ENCODE results near the gene FBN2.

FBN2 gene

GRCh38 chr5:128480906-128481633 is 57.0 kb downstream of the FBN2 start:
- Histone ChIP-seq H3K4me2 (ENCODE audit: low read length) (no peak overlapping the region), H2AK5ac (ENCODE audit: low read length) (no peak overlapping the region), H3K79me2 (ENCODE audit: control insufficient read depth, insufficient read depth, low read length, poor library complexity) (no peaks in the 10 kb centered on the region), H3K36me3 (ENCODE audit: control insufficient read depth in 1 of 2, insufficient read depth in 2 of 2, low read length in 2 of 2) (no peaks in the 10 kb centered on the region), H2BK5ac (ENCODE audit: low read depth, low read length, poor library complexity) (no peak overlapping the region), H3K27me3 (ENCODE audit: insufficient read depth, low read length) (no peaks in the 10 kb centered on the region), H3K18ac (ENCODE audit: low read length) (no peak overlapping the region), H3K23ac (ENCODE audit: low read length) (no peak overlapping the region), H2BK12ac (ENCODE audit: low read length) (no peak overlapping the region), H4K91ac (ENCODE audit: low read depth, low read length) (no peak overlapping the region), H3K14ac (ENCODE audit: low read length) (no peak overlapping the region), H4K12ac (ENCODE audit: low read depth, low read length) (no peak overlapping the region), H2BK120ac (ENCODE audit: insufficient read depth, low read length, poor library complexity) (no peak overlapping the region), H4K8ac (ENCODE audit: low read depth, low read length) (no peak overlapping the region), H2AFZ (ENCODE audit: insufficient read depth, low read length, poor library complexity) (no peak overlapping the region), H3K4me1 (ENCODE audit: control insufficient read depth in 1 of 2, insufficient read depth in 2 of 2, low read length in 2 of 2) (no peaks in the 10 kb centered on the region), H3K4ac (ENCODE audit: low read depth, low read length) (no peak overlapping the region), H3K9ac (ENCODE audit: low read length) (no peak overlapping the region), H3K79me1 (ENCODE audit: low read length) (no peaks in the 10 kb centered on the region), H3K9me3 (ENCODE audit: insufficient read depth, low read depth, low read length) (no peaks in the 10 kb centered on the region), H3K4me3 (ENCODE audit: low read depth, low read length) (no peak overlapping the region), H3K27ac (ENCODE audit: low read depth, low read length) (no peak overlapping the region)
- WGBS (ENCODE audit: extremely low coverage, insufficient coverage, insufficient read length): no CpG with 5 or more reads among the region's 5 CpGs
- DNase-seq: peak in 1 of 2 donors; percentile 42

GRCh38 chr5:128480158-128480557 is 57.9 kb downstream of the FBN2 start:
- no peak overlapping the region for H2AFZ ChIP-seq (ENCODE audit: insufficient read depth, low read length, poor library complexity)
- no peak overlapping the region for H4K8ac ChIP-seq (ENCODE audit: low read depth, low read length)
- H4K12ac ChIP-seq (ENCODE audit: low read depth, low read length): no peak overlapping the region
- peak; percentile 55 to 78 for DNase-seq
- no peak overlapping the region for H4K91ac ChIP-seq (ENCODE audit: low read depth, low read length)
- H3K23ac ChIP-seq (ENCODE audit: low read length): no peak overlapping the region
- H2BK5ac ChIP-seq (ENCODE audit: low read depth, low read length, poor library complexity): no peak overlapping the region
- WGBS (ENCODE audit: extremely low coverage, insufficient coverage, insufficient read length): no CpG with 5 or more reads among the region's 1 CpG
- no peak overlapping the region for H3K9ac ChIP-seq (ENCODE audit: low read length)
- H3K4me2 ChIP-seq (ENCODE audit: low read length): no peak overlapping the region
- H2BK120ac ChIP-seq (ENCODE audit: insufficient read depth, low read length, poor library complexity): no peak overlapping the region
- no peaks in the 10 kb centered on the region for H3K9me3 ChIP-seq (ENCODE audit: insufficient read depth, low read depth, low read length)
- no peak overlapping the region for H3K4ac ChIP-seq (ENCODE audit: low read depth, low read length)
- H3K27ac ChIP-seq (ENCODE audit: low read depth, low read length): no peak overlapping the region
- H2BK12ac ChIP-seq (ENCODE audit: low read length): no peak overlapping the region
- H3K4me1 ChIP-seq (ENCODE audit: control insufficient read depth in 1 of 2, insufficient read depth in 2 of 2, low read length in 2 of 2): no peaks in the 10 kb centered on the region
- H3K79me2 ChIP-seq (ENCODE audit: control insufficient read depth, insufficient read depth, low read length, poor library complexity): no peaks in the 10 kb centered on the region
- H3K18ac ChIP-seq (ENCODE audit: low read length): no peak overlapping the region
- H3K36me3 ChIP-seq (ENCODE audit: control insufficient read depth in 1 of 2, insufficient read depth in 2 of 2, low read length in 2 of 2): no peaks in the 10 kb centered on the region
- no peak overlapping the region for H2AK5ac ChIP-seq (ENCODE audit: low read length)
- H3K79me1 ChIP-seq (ENCODE audit: low read length): no peaks in the 10 kb centered on the region
- H3K4me3 ChIP-seq (ENCODE audit: low read depth, low read length): no peak overlapping the region
- H3K14ac ChIP-seq (ENCODE audit: low read length): no peak overlapping the region
- H3K27me3 ChIP-seq (ENCODE audit: insufficient read depth, low read length): no peaks in the 10 kb centered on the region

- no peak overlapping the region for H3K18ac ChIP-seq (ENCODE audit: low read length)
These were observed 59.4 kb downstream of the FBN2 start for GRCh38 chr5:128478386-128479368.

GRCh38 chr5:128477944-128478343 is 60.1 kb downstream of the FBN2 start:
- H2AFZ ChIP-seq (ENCODE audit: insufficient read depth, low read length, poor library complexity): no peak overlapping the region
- no peaks in the 10 kb centered on the region for H3K79me1 ChIP-seq (ENCODE audit: low read length)
- H2BK120ac ChIP-seq (ENCODE audit: insufficient read depth, low read length, poor library complexity): no peak overlapping the region
- no peak overlapping the region for H4K91ac ChIP-seq (ENCODE audit: low read depth, low read length)
- no peak overlapping the region for H3K18ac ChIP-seq (ENCODE audit: low read length)
- H2BK12ac ChIP-seq (ENCODE audit: low read length): no peak overlapping the region
- H3K36me3 ChIP-seq (ENCODE audit: control insufficient read depth in 1 of 2, insufficient read depth in 2 of 2, low read length in 2 of 2): no peaks in the 10 kb centered on the region
- no peaks in the 10 kb centered on the region for H3K4me1 ChIP-seq (ENCODE audit: control insufficient read depth in 1 of 2, insufficient read depth in 2 of 2, low read length in 2 of 2)
- no peak overlapping the region for H4K8ac ChIP-seq (ENCODE audit: low read depth, low read length)
- no peak overlapping the region for H3K14ac ChIP-seq (ENCODE audit: low read length)
- no peak overlapping the region for H3K23ac ChIP-seq (ENCODE audit: low read length)
- H3K27ac ChIP-seq (ENCODE audit: low read depth, low read length): no peak overlapping the region
- H3K9ac ChIP-seq (ENCODE audit: low read length): no peak overlapping the region
- H2BK5ac ChIP-seq (ENCODE audit: low read depth, low read length, poor library complexity): no peak overlapping the region
- no peak overlapping the region for H3K4me2 ChIP-seq (ENCODE audit: low read length)
- H4K12ac ChIP-seq (ENCODE audit: low read depth, low read length): no peak overlapping the region
- H3K9me3 ChIP-seq (ENCODE audit: insufficient read depth, low read depth, low read length): no peaks in the 10 kb centered on the region
- H3K79me2 ChIP-seq (ENCODE audit: control insufficient read depth, insufficient read depth, low read length, poor library complexity): no peaks in the 10 kb centered on the region
- H3K4ac ChIP-seq (ENCODE audit: low read depth, low read length): no peak overlapping the region
- H3K27me3 ChIP-seq (ENCODE audit: insufficient read depth, low read length): no peaks in the 10 kb centered on the region
- peak in 1 of 2 donors; percentile 49 for DNase-seq
- no peak overlapping the region for H2AK5ac ChIP-seq (ENCODE audit: low read length)
- H3K4me3 ChIP-seq (ENCODE audit: low read depth, low read length): no peak overlapping the region
- WGBS (ENCODE audit: extremely low coverage, insufficient coverage, insufficient read length): no CpG with 5 or more reads among the region's 5 CpGs

More at GRCh38 chr5:128478386-128479368, 59.4 kb downstream of the FBN2 start:
- Histone ChIP-seq H3K9me3 (ENCODE audit: insufficient read depth, low read depth, low read length) (no peaks in the 10 kb centered on the region), H2AK5ac (ENCODE audit: low read length) (no peak overlapping the region), H3K4me2 (ENCODE audit: low read length) (no peak overlapping the region), H2BK120ac (ENCODE audit: insufficient read depth, low read length, poor library complexity) (no peak overlapping the region), H4K12ac (ENCODE audit: low read depth, low read length) (no peak overlapping the region), H3K4ac (ENCODE audit: low read depth, low read length) (no peak overlapping the region), H3K36me3 (ENCODE audit: control insufficient read depth in 1 of 2, insufficient read depth in 2 of 2, low read length in 2 of 2) (no peaks in the 10 kb centered on the region), H3K27me3 (ENCODE audit: insufficient read depth, low read length) (no peaks in the 10 kb centered on the region), H4K8ac (ENCODE audit: low read depth, low read length) (no peak overlapping the region), H2BK5ac (ENCODE audit: low read depth, low read length, poor library complexity) (no peak overlapping the region), H3K27ac (ENCODE audit: low read depth, low read length) (no peak overlapping the region), H3K4me3 (ENCODE audit: low read depth, low read length) (no peak overlapping the region), H3K79me1 (ENCODE audit: low read length) (no peaks in the 10 kb centered on the region), H3K14ac (ENCODE audit: low read length) (no peak overlapping the region), H3K4me1 (ENCODE audit: control insufficient read depth in 1 of 2, insufficient read depth in 2 of 2, low read length in 2 of 2) (no peaks in the 10 kb centered on the region), H3K23ac (ENCODE audit: low read length) (no peak overlapping the region), H3K79me2 (ENCODE audit: control insufficient read depth, insufficient read depth, low read length, poor library complexity) (no peaks in the 10 kb centered on the region), H3K9ac (ENCODE audit: low read length) (no peak overlapping the region), H4K91ac (ENCODE audit: low read depth, low read length) (no peak overlapping the region), H2AFZ (ENCODE audit: insufficient read depth, low read length, poor library complexity) (no peak overlapping the region), H2BK12ac (ENCODE audit: low read length) (no peak overlapping the region)
- no CpG with 5 or more reads among the region's 6 CpGs for WGBS (ENCODE audit: extremely low coverage, insufficient coverage, insufficient read length)
- DNase-seq: peak in 1 of 2 donors; percentile 75

Data from trophoblast cell (in vitro differentiated cells and primary cell).